LNCaP clone FGC (cell line): ENCODE data around the gene MPV17.

Experiments used
- DNase-seq: peaks from one replicate; pipeline ENCODE4 v3.0.0-alpha.2; 2011; ENCODE audit warnings: low read depth
- H3K4me3 ChIP-seq: 2 replicates; pipeline ENCODE4 v1.5.1; 2011; ENCODE audit warnings: mild to moderate bottlenecking, low read depth, low read length, control low read depth
- TF ChIP-seq, protein P1 (sequence below): IDR thresholded peaks from 2 replicates; pipeline ENCODE4 v1.5.1; 2012; ENCODE audit warnings: mild to moderate bottlenecking; ENCODE audit not compliant: control insufficient read depth, insufficient read depth; ENCODE audit errors: extremely low read depth

The MPV17 gene

DNA sequence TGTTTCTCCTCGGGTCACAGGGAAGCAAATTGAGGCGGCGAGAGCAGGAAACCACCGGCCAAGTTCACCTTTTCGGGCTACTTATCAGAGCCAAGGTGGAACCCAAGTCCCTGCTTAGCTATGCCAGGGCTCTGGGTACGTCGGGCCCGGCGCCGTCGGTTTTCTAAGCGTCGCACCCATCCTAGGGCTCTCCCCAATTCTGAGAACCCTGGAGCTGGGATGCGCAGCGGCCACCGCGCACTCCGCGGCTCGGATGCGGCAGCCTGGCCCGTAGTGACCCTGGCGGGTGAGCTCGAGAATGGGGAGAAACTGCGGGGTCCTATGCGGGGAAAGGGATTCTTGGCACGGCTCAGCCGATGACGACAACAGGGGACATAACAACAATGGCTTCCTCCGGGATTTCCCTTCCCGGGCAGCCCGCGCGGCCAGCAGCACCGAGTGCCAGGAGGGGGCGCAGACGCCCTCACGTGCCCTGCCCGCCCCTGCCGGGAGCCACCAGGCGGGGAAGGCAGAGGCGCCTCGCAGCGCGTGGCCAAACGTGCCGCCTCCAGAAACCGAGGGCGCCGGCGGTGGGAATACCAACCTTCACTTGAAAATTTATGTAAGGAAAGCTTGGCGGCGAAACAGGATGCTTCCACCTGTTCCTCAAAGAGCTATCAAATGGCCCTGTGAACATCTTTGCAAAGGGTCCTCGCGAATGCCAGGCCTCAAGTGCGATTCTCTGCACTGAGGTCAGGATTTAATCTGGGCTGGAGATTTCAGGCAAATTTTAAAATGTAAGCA, 58.0 kb downstream of the MPV17 start:
- no peak for DNase-seq
- H3K4me3 ChIP-seq, result no peak overlapping the region
- TF ChIP-seq, protein P1, sequence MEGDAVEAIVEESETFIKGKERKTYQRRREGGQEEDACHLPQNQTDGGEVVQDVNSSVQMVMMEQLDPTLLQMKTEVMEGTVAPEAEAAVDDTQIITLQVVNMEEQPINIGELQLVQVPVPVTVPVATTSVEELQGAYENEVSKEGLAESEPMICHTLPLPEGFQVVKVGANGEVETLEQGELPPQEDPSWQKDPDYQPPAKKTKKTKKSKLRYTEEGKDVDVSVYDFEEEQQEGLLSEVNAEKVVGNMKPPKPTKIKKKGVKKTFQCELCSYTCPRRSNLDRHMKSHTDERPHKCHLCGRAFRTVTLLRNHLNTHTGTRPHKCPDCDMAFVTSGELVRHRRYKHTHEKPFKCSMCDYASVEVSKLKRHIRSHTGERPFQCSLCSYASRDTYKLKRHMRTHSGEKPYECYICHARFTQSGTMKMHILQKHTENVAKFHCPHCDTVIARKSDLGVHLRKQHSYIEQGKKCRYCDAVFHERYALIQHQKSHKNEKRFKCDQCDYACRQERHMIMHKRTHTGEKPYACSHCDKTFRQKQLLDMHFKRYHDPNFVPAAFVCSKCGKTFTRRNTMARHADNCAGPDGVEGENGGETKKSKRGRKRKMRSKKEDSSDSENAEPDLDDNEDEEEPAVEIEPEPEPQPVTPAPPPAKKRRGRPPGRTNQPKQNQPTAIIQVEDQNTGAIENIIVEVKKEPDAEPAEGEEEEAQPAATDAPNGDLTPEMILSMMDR, result no peak

DNA sequence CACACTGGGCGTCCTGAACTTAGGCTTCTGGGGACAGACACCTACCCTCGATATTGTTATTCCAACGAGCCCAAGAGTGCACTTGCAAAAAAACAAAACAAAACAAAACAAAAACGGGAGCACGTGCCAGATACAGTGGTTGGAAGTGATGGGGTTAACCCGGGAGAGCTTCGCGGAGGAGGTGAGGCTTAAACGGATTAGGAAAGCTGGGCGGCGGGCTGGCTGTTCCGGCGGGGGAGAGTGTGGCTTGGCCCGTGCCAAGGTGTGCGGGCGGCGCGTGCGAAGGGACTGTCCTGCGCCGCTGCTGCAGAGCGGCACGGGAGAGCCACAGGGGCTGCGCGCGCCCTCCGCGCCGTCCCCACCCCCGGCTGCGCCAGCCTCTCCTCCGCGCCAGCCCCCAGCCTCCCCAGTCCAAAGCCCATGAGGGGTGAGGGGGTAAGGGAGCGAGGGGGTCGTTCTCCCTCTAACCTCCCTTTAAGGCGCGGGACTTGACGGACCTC, 58.6 kb downstream of the MPV17 start:
- TF ChIP-seq, protein P1, result no peak
- DNase-seq, result no peak
- no peak overlapping the region for H3K4me3 ChIP-seq

DNA sequence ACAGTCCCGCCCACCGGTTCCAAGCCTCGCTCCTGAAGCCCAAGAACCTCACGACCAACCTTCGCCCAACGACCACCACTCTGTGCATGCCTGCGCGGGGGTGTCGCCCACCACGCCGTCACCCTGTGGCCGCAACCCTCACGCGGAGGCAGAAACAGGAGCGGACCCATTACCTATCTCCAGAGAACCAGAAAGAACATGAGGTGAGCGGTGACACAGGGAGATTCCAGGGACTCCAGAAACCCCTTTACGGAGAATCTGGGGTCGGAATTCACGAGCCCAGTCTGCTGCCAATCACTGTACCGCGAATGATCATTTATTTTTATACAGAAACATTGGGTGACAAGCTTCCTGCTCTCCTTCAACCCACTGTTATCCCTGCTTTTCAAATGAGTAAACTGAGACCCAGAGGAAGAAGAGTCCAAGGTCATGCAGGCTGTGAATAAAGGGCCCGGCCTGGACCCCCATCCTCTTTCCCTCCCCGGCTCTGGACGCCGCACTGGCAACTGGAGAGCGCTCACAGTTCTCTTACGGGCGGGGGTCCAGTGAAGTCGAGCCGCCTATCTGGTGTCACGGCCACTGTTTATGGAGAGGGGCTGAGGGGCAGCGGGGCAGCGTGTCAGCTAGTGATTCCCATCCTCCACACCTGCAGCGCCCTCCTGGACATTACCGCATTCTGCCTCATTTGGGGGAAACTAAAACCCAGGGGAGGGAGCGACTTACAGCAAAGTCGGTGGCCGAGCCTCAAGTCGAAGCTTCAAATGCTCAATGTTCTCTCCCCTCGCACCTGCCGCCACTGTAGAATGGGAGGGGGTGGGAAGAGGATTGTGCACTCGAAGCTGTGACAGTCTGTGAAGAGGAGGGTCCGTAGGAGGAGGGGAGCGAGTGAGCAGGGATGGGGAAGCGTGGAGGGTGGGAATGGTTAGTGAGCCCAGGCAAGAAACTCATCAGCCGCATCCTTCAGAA, 59.3 kb downstream of the MPV17 start:
- DNase-seq, result no peak
- peak overlapping the region; percentile 43 for H3K4me3 ChIP-seq
- TF ChIP-seq, protein P1, result no peak

DNA sequence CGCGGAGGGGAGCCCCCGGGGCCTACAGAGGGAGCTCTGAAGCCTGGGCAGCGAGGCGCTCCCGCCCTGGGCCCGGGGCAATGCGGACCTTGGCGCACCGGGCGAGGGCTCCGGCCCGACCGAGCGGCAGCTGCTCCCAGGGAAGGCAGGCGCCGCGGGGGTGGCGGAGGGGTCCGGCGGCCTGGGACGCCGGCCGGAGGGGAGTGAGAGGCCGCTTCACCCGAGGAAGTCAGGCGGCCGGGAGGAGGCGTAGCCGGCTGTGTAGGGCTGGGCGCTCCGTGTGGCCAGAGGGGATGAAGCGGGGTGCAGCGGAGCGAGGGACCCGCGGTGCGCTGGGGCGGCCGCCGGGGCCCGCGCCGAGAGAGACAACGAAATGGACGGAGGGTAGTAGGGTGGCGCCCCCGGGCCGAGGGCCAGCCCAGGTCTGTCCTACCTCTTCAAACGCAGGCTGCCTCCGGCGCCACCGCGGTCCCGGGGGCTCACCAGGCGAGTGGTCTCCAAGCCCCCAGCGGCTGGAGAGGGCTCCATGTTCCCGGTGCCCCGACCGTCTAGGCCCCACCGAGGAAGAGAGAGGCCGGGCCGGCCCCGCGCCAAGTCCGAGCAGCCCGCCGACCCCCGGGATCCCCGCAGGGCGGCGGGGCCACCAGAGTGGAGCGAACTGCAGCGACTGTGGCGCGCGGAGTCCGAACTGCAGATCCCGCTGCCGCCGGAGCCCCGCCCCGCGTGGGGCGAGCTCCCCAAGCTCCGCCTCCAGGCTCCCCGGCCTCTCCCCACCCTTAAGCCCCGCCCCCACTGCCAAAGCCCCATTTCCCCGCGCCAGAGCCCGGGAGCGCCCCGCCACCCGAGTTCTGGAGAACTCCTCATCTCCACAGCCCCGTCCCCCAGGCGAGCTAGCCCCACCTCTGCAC, 60.3 kb downstream of the MPV17 start, which contains the start of gene SLC30A3:
Gene SLC30A3, minus strand, starts transcription at position 669 of the 908 bp plus-strand sequence. Its CDS starts 141 bp downstream, at position 528.
- no peak for DNase-seq
- peak within 1 kb of the TSS; percentile 43 for H3K4me3 ChIP-seq
- TF ChIP-seq, protein P1, result no peak

DNA sequence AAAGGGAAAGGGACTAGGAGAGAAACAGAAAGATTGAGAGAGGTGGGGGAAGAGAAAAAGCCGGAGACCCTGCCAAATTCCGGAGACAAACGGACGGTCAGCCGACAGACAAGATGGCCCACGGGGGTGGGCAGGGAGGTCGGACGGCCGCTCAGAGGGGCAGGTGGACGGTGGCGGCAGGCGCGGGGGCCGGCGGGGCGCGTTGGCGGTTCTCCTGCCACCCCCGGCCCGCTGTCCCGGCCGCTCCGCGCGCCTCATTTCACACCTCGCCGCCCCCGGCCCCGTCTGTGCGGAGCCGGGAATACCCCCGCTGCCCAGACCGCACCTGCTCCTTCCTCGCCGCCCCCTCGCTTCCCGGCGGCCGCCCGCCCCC, 61.0 kb downstream of the MPV17 start:
- no peak for DNase-seq
- TF ChIP-seq, protein P1, result no peak
- H3K4me3 ChIP-seq, result no peak overlapping the region
